DOHH2 (cell line): Measurements from ENCODE around the gene TMEM208.

Source experiments
- H3F3A ChIP-seq: fragments of 200-600 bp; sonication (generic), shearing (Covaris generic); 2 replicates; pipeline ENCODE4 v1.6.0; 2016; ENCODE audit warnings: antibody characterized with exemption, mild to moderate bottlenecking; ENCODE audit not compliant: control insufficient read depth, insufficient read depth
- H3K27ac ChIP-seq: fragments of 200-600 bp; sonication (generic); 2 replicates; pipeline ENCODE4 v1.5.1; 2014; ENCODE audit warnings: low read depth, mild to moderate bottlenecking, low read length, moderate library complexity
- H3K27me3 ChIP-seq: fragments of 200-600 bp; sonication (generic); 2 replicates; pipeline ENCODE4 v1.6.1; 2014; ENCODE audit warnings: mild to moderate bottlenecking, low read length, mixed read lengths; ENCODE audit not compliant: control insufficient read depth
- H3K36me3 ChIP-seq: fragments of 200-600 bp; sonication (generic); 2 replicates; pipeline ENCODE4 v1.6.1; 2014; ENCODE audit warnings: mild to moderate bottlenecking, low read length, moderate library complexity, mixed read lengths; ENCODE audit not compliant: control insufficient read depth
- H3K4me1 ChIP-seq: fragments of 200-600 bp; sonication (generic); 2 replicates; pipeline ENCODE4 v1.6.1; 2014; ENCODE audit warnings: mild to moderate bottlenecking, low read length, mixed read lengths; ENCODE audit not compliant: control insufficient read depth
- H3K4me2 ChIP-seq: fragments of 200-600 bp; sonication (generic); 2 replicates; pipeline ENCODE4 v1.6.0; 2014; ENCODE audit warnings: mild to moderate bottlenecking, low read length, moderate library complexity
- H3K4me3 ChIP-seq: fragments of 200-600 bp; sonication (generic); 2 replicates; pipeline ENCODE4 v1.5.1; 2014; ENCODE audit warnings: mild to moderate bottlenecking, low read length, mixed read lengths
- H3K79me2 ChIP-seq: fragments of 200-600 bp; sonication (generic); 2 replicates; pipeline ENCODE4 v1.6.1; 2014; ENCODE audit warnings: mild to moderate bottlenecking, low read length, mixed read lengths; ENCODE audit not compliant: control insufficient read depth
- H3K9me2 ChIP-seq: fragments of 200-600 bp; sonication (generic); replicated peaks from 2 replicates; pipeline ENCODE4 v1.6.1; 2014; ENCODE audit warnings: mild to moderate bottlenecking, low read length, mixed read lengths; ENCODE audit not compliant: control insufficient read depth
- H3K9me3 ChIP-seq: fragments of 200-600 bp; sonication (generic); 2 replicates; pipeline ENCODE4 v1.6.1; 2014; ENCODE audit warnings: antibody characterized with exemption, low read length, mixed read lengths; ENCODE audit not compliant: control insufficient read depth, insufficient read depth
- H4K20me1 ChIP-seq: fragments of 200-600 bp; sonication (generic); 2 replicates; pipeline ENCODE4 v1.6.0; 2014; ENCODE audit warnings: low read depth, mild to moderate bottlenecking, antibody characterized with exemption, low read length, moderate library complexity; ENCODE audit not compliant: control insufficient read depth, insufficient read depth
- CTCF ChIP-seq: fragments of 200-600 bp; sonication (generic); IDR thresholded peaks from one replicate; pipeline ENCODE4 v1.5.1; 2014; ENCODE audit warnings: antibody characterized with exemption, mild to moderate bottlenecking, low read depth, low read length; ENCODE audit not compliant: poor library complexity, severe bottlenecking
- EZH2phosphoT487 ChIP-seq: fragments of 200-600 bp; sonication (generic); IDR thresholded peaks from 2 replicates; pipeline ENCODE4 v1.6.1; 2017; ENCODE audit warnings: borderline replicate concordance, mild to moderate bottlenecking, antibody characterized with exemption, low read length, moderate library complexity, mixed read lengths

TMEM208 gene

GRCh38 chr16:67184995-67185650, 41.8 kb upstream of the TMEM208 start:
- no peaks in the 10 kb centered on the region for H3K9me3 ChIP-seq
- peak overlapping the region; percentile 98 for H3K4me2 ChIP-seq
- H3K4me1 ChIP-seq: peaks cover 29% of the 10 kb centered on the region
- peaks cover 3% of the 10 kb centered on the region; the same call in 1 of the 2 replicates for H4K20me1 ChIP-seq
- H3K27me3 ChIP-seq: peaks cover 24% of the 10 kb centered on the region
- no peaks in the 10 kb centered on the region for H3K36me3 ChIP-seq
- H3K4me3 ChIP-seq: peak overlapping the region; percentile 88; the same call in 1 of the 2 replicates
- no peak overlapping the region for H3K27ac ChIP-seq
- TF ChIP-seq CTCF: peak; percentile 85
- TF ChIP-seq EZH2phosphoT487: no peak
- no peaks in the 10 kb centered on the region for H3K9me2 ChIP-seq
- H3K79me2 ChIP-seq: 0 out of 2 replicates have a peak, but pooled peaks cover 8% of the 10 kb centered on the region
- no peaks in the 10 kb centered on the region for H3F3A ChIP-seq

GRCh38 chr16:67185651-67186134, 41.2 kb upstream of the TMEM208 start:
- no peak for TF ChIP-seq EZH2phosphoT487
- TF ChIP-seq CTCF: no peak
- Histone ChIP-seq H3K79me2 (0 out of 2 replicates have a peak, but pooled peaks cover 8% of the 10 kb centered on the region), H3K9me3 (no peaks in the 10 kb centered on the region), H3K9me2 (no peaks in the 10 kb centered on the region), H3K27me3 (peaks cover 24% of the 10 kb centered on the region), H3K27ac (no peak overlapping the region), H3F3A (no peaks in the 10 kb centered on the region), H4K20me1 (peaks cover 3% of the 10 kb centered on the region; the same call in 1 of the 2 replicates), H3K36me3 (no peaks in the 10 kb centered on the region), H3K4me1 (peaks cover 29% of the 10 kb centered on the region), H3K4me2 (no peak overlapping the region), H3K4me3 (no peak overlapping the region)

GRCh38 chr16:67186550-67186950, 40.4 kb upstream of the TMEM208 start:
- no peak overlapping the region for H3K4me2 ChIP-seq
- H3K4me1 ChIP-seq: peaks cover 32% of the 10 kb centered on the region
- no peaks in the 10 kb centered on the region for H3K9me2 ChIP-seq

More at GRCh38 chr16:67186550-67186950, 40.4 kb upstream of the TMEM208 start:
- peaks cover 24% of the 10 kb centered on the region for H3K27me3 ChIP-seq
- H4K20me1 ChIP-seq: peaks cover 3% of the 10 kb centered on the region; the same call in 1 of the 2 replicates
- H3K27ac ChIP-seq: no peak overlapping the region
- H3K79me2 ChIP-seq: 0 out of 2 replicates have a peak, but pooled peaks cover 8% of the 10 kb centered on the region
- H3K36me3 ChIP-seq: no peaks in the 10 kb centered on the region
- no peaks in the 10 kb centered on the region for H3K9me3 ChIP-seq
- TF ChIP-seq CTCF (no peak), EZH2phosphoT487 (no peak)
- no peak overlapping the region for H3K4me3 ChIP-seq
- H3F3A ChIP-seq: no peaks in the 10 kb centered on the region
